ENCODE data around the gene LSM10.

DNA sequence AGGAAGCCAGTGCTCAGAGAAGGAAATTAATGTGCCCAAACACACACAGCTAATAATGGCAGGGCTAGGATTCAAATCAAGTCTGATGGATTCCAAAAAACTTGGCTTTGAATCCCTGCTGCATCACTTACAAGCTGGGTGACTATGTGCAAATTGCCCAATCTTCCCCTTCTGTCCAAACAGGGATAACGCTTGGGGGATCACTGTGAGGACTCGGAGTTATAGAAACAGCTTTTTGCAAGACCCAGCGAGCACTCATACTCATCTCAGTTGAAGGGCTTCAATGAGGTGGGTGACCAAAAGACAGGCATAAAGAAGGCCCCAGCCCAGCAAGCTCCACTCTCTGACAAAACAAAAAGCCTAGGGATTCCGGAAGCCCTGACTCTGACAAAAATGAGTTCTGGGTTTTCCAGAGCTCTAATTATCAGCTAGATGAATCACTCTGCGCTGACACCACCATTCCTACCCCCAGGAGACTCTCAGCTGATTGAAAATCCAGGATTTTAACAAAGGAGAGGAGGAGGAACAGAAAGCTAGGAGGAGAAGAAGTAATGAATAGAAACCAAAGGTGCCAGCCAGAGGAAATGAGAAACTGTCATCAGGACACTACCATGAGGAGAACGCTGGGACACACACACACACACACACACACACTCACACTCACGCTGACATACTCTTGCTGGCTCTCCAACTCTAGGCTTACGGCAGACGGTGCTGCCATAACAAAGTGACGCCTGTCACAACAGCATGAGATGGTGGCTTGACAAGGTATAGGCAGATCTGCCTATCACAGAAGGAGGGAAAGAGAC is 10.4 kb downstream of the LSM10 start:
- TF ChIP-seq, protein P1, sequence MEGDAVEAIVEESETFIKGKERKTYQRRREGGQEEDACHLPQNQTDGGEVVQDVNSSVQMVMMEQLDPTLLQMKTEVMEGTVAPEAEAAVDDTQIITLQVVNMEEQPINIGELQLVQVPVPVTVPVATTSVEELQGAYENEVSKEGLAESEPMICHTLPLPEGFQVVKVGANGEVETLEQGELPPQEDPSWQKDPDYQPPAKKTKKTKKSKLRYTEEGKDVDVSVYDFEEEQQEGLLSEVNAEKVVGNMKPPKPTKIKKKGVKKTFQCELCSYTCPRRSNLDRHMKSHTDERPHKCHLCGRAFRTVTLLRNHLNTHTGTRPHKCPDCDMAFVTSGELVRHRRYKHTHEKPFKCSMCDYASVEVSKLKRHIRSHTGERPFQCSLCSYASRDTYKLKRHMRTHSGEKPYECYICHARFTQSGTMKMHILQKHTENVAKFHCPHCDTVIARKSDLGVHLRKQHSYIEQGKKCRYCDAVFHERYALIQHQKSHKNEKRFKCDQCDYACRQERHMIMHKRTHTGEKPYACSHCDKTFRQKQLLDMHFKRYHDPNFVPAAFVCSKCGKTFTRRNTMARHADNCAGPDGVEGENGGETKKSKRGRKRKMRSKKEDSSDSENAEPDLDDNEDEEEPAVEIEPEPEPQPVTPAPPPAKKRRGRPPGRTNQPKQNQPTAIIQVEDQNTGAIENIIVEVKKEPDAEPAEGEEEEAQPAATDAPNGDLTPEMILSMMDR (conservative IDR thresholded peaks at IDR 0.05; ENCODE audit: low read length), result no peak
- TF ChIP-seq EZH2phosphoT487 (IDR thresholded peaks at IDR 0.05; ENCODE audit: borderline replicate concordance, low read depth, low read length), result no peak
